Esophagus (tissue), 2 donors: ENCODE data around the gene MBNL2. TPM values are rescaled to one million over a fixed set of nuclear protein-coding genes. Genes with fewer than 3 reads are reported as not detected.

Source experiments
- H3K27ac ChIP-seq, 2 donors: one replicate each; pipeline ENCODE4 v1.5.1; 2013; ENCODE audit warnings: low read depth in 2 of 2, mild to moderate bottlenecking in 2 of 2, inconsistent platforms in 1 of 2, low read length in 1 of 2, moderate library complexity in 1 of 2
- H3K27me3 ChIP-seq, 2 donors: one replicate each; pipeline ENCODE4 v1.6.1; 2013; ENCODE audit warnings: low read length in 2 of 2, control low read depth in 1 of 2, mild to moderate bottlenecking in 1 of 2; ENCODE audit not compliant: insufficient read depth in 2 of 2, control insufficient read depth in 1 of 2
- H3K36me3 ChIP-seq, 2 donors: one replicate each; pipeline ENCODE4 v1.6.1; 2013; ENCODE audit warnings: low read length in 1 of 2; ENCODE audit not compliant: control insufficient read depth in 2 of 2, insufficient read depth in 2 of 2
- H3K4me1 ChIP-seq, 2 donors: one replicate each; pipeline ENCODE4 v1.6.1; 2013; ENCODE audit warnings: low read length in 1 of 2; ENCODE audit not compliant: control insufficient read depth in 2 of 2, insufficient read depth in 2 of 2
- H3K4me3 ChIP-seq, 2 donors: one replicate each; pipeline ENCODE4 v1.5.1; 2013; ENCODE audit warnings: low read length in 2 of 2, mild to moderate bottlenecking in 2 of 2, low read depth in 1 of 2, moderate library complexity in 1 of 2
- H3K9me3 ChIP-seq, 2 donors: one replicate each; pipeline ENCODE4 v1.6.1; 2013; ENCODE audit warnings: mild to moderate bottlenecking in 2 of 2, low read depth in 1 of 2, low read length in 1 of 2, moderate library complexity in 1 of 2; ENCODE audit not compliant: control insufficient read depth in 2 of 2, insufficient read depth in 1 of 2
- WGBS, 2 donors: extraction: QIAGEN DNeasy Blood & Tissue Kit; methylation state at CpG; one replicate each; pipeline ENCODE4 v1.1.7; 2013; 5-methylcytosine and 5-hydroxymethylcytosine counted together
- polyA plus RNA-seq, 2 donors: library from polyadenylated mRNA; stranded (reverse); fragments of 200-250 nt; gene quantifications; one replicate each; pipeline ENCODE4 v1.2.3, GENCODE V29; 2013
- donor health status: healthy with polysubstance abuse.
- donor health status: Bipolar disorder and iron deficiency.

Gene MBNL2
- polyA plus RNA-seq, 2 donors = 4.9 to 10.3 TPM

- H3K4me1 ChIP-seq = peaks cover 3 to 6% of the 10 kb centered on the region in 2 donors
- H3K27ac ChIP-seq = peak overlapping the region in 1 of 2 donors; percentile 67
- no peaks in the 10 kb centered on the region for H3K27me3 ChIP-seq
Measured at GRCh38 chr13:97245011-97245410, 22.9 kb downstream of the MBNL2 start.

GRCh38 chr13:97246596-97247158 lies 24.5 kb downstream of the MBNL2 start:
- peaks cover 3 to 6% of the 10 kb centered on the region in 2 donors for H3K4me1 ChIP-seq
- no peaks in the 10 kb centered on the region for H3K27me3 ChIP-seq
- no peak overlapping the region for H3K4me3 ChIP-seq
- H3K27ac ChIP-seq = peak overlapping the region; percentile 11 to 25
- no peaks in the 10 kb centered on the region for H3K9me3 ChIP-seq
- peaks cover 0 to 2% of the 10 kb centered on the region in 2 donors for H3K36me3 ChIP-seq
- WGBS, 2 donors = 56 to 64% methylated on average over 7 of the region's 7 CpGs

More at GRCh38 chr13:97245011-97245410, 22.9 kb downstream of the MBNL2 start:
- peaks cover 0 to 2% of the 10 kb centered on the region in 2 donors for H3K36me3 ChIP-seq
- H3K9me3 ChIP-seq = no peaks in the 10 kb centered on the region
- H3K4me3 ChIP-seq = no peak overlapping the region

GRCh38 chr13:97248243-97248642 lies 26.1 kb downstream of the MBNL2 start:
- no peaks in the 10 kb centered on the region for H3K9me3 ChIP-seq
- WGBS, 2 donors = 96 to 97% methylated on average over 6 of the region's 6 CpGs
- peak overlapping the region in 1 of 2 donors; percentile 49 for H3K27ac ChIP-seq
- peaks cover 0 to 1% of the 10 kb centered on the region in 2 donors for H3K4me1 ChIP-seq
- H3K4me3 ChIP-seq = no peak overlapping the region
- no peaks in the 10 kb centered on the region for H3K27me3 ChIP-seq
- H3K36me3 ChIP-seq = no peaks in the 10 kb centered on the region

GRCh38 chr13:97249093-97249795 lies 27.1 kb downstream of the MBNL2 start:
- 54 to 59% methylated on average over 5 of the region's 5 CpGs for WGBS, 2 donors
- no peaks in the 10 kb centered on the region for H3K36me3 ChIP-seq
- no peaks in the 10 kb centered on the region for H3K4me1 ChIP-seq
- H3K27me3 ChIP-seq = no peaks in the 10 kb centered on the region
- H3K4me3 ChIP-seq = no peak overlapping the region
- H3K9me3 ChIP-seq = no peaks in the 10 kb centered on the region
- no peak overlapping the region for H3K27ac ChIP-seq

- no peaks in the 10 kb centered on the region for H3K36me3 ChIP-seq
- peak overlapping the region; percentile 21 to 67 for H3K27ac ChIP-seq
- H3K27me3 ChIP-seq = no peaks in the 10 kb centered on the region
- WGBS, 2 donors = 31 to 47% methylated on average over 3 of the region's 3 CpGs
- H3K9me3 ChIP-seq = no peaks in the 10 kb centered on the region
- H3K4me1 ChIP-seq = peaks cover 0 to 2% of the 10 kb centered on the region in 2 donors
- H3K4me3 ChIP-seq = no peak overlapping the region
Measured at GRCh38 chr13:97249796-97250495, 27.8 kb downstream of the MBNL2 start.

GRCh38 chr13:97250560-97250959 lies 28.4 kb downstream of the MBNL2 start:
- no peak overlapping the region for H3K4me3 ChIP-seq
- H3K9me3 ChIP-seq = no peaks in the 10 kb centered on the region
- peak overlapping the region; percentile 5 to 30 for H3K27ac ChIP-seq
- peaks cover 0 to 2% of the 10 kb centered on the region in 2 donors for H3K4me1 ChIP-seq
- no peaks in the 10 kb centered on the region for H3K36me3 ChIP-seq
- H3K27me3 ChIP-seq = no peaks in the 10 kb centered on the region

GRCh38 chr13:97252735-97253134 lies 30.6 kb downstream of the MBNL2 start:
- H3K36me3 ChIP-seq = no peaks in the 10 kb centered on the region
- no peaks in the 10 kb centered on the region for H3K9me3 ChIP-seq
- no peak overlapping the region for H3K27ac ChIP-seq
- 87 to 96% methylated on average over 1 of the region's 1 CpG for WGBS, 2 donors
- H3K4me1 ChIP-seq = peaks cover 4 to 8% of the 10 kb centered on the region in 2 donors
- no peak overlapping the region for H3K4me3 ChIP-seq
- H3K27me3 ChIP-seq = no peaks in the 10 kb centered on the region

GRCh38 chr13:97253581-97254293 lies 31.6 kb downstream of the MBNL2 start:
- Histone ChIP-seq H3K9me3 (no peaks in the 10 kb centered on the region), H3K36me3 (no peaks in the 10 kb centered on the region), H3K4me1 (peaks cover 7 to 9% of the 10 kb centered on the region in 2 donors), H3K27ac (no peak overlapping the region), H3K4me3 (no peak overlapping the region), H3K27me3 (no peaks in the 10 kb centered on the region)
- WGBS, 2 donors = 93 to 96% methylated on average over 8 of the region's 8 CpGs

- Histone ChIP-seq H3K36me3 (no peaks in the 10 kb centered on the region), H3K4me1 (peaks cover 7 to 12% of the 10 kb centered on the region in 2 donors), H3K27ac (peak overlapping the region; percentile 40), H3K27me3 (no peaks in the 10 kb centered on the region), H3K9me3 (no peaks in the 10 kb centered on the region), H3K4me3 (no peak overlapping the region)
- 44 to 64% methylated on average over 2 of the region's 2 CpGs for WGBS, 2 donors
Measured at GRCh38 chr13:97254816-97255215, 32.7 kb downstream of the MBNL2 start.
